ENCODE data around the gene ESF1. TPM values are rescaled to one million over a fixed set of nuclear protein-coding genes. Genes with fewer than 3 reads are reported as not detected.

The ESF1 gene, protein sequence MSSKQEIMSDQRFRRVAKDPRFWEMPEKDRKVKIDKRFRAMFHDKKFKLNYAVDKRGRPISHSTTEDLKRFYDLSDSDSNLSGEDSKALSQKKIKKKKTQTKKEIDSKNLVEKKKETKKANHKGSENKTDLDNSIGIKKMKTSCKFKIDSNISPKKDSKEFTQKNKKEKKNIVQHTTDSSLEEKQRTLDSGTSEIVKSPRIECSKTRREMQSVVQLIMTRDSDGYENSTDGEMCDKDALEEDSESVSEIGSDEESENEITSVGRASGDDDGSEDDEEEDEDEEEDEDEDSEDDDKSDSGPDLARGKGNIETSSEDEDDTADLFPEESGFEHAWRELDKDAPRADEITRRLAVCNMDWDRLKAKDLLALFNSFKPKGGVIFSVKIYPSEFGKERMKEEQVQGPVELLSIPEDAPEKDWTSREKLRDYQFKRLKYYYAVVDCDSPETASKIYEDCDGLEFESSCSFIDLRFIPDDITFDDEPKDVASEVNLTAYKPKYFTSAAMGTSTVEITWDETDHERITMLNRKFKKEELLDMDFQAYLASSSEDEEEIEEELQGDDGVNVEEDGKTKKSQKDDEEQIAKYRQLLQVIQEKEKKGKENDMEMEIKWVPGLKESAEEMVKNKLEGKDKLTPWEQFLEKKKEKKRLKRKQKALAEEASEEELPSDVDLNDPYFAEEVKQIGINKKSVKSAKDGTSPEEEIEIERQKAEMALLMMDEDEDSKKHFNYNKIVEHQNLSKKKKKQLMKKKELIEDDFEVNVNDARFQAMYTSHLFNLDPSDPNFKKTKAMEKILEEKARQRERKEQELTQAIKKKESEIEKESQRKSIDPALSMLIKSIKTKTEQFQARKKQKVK
- total RNA-seq (2022; extraction: Qiagen RNA extraction; ENCODE audit: low read depth), result 23.6 to 30.2 TPM (median 24.9 TPM) in 5 replicates

DNA sequence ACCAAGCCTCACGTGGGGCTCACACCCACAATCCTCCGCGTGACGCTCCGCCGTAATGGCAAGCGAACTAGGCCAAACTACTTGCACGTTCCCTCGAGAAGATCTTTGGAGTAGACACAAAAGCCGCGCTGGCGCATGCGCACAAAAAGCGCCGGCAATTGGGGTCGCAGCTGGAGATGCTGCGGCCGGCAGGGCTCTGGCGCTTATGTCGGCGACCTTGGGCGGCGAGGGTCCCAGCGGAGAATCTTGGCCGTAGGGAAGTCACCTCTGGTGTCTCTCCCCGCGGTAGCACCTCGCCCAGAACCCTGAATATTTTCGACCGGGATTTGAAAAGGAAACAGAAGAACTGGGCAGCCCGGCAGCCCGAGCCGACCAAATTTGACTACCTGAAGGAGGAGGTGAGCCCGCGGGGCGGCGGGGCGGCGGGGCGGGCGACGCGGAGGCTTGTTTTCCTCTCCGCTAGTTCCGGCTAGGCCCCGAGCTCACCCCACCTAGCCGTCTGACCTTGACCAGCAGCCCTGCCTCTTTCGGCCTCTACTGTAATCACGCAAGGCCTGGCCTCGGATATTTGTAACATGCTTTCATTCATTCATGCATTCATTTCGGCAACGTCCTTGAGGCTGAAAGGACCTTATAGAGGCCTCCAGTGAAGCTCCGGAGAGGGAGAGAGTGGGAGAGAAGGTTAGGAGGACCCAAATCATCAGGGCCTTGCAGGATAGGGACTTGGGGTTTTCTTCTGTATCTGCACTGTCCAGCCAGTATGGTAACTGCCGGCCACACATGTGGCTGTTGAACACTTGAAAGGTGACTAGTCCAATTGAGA, at the start of gene ESF1, which contains the start of gene NDUFAF5:
TSS of gene ESF1 (minus strand) at position 27 of the 823 bp plus-strand sequence. CDS start 1,779 bp downstream, outside the sequence.
TSS of gene NDUFAF5 (plus strand) at position 136 of the 823 bp plus-strand sequence. CDS start at position 177, 41 bp downstream.

Other genes with a start within 250 kb of the ESF1 start
- gene TASP1, start 146.0 kb downstream of the ESF1 start, total RNA-seq (2022; extraction: Qiagen RNA extraction; ENCODE audit: low read depth), result 9.5 to 11.9 TPM (median 10.5 TPM) in 5 replicates
- 30.9 to 44.3 TPM (median 34.8 TPM) in 5 replicates for gene NDUFAF5, start 109 bp upstream of the ESF1 start, total RNA-seq (2022; extraction: Qiagen RNA extraction; ENCODE audit: low read depth)
- gene SEL1L2, start 205.7 kb upstream of the ESF1 start, total RNA-seq (2022; extraction: Qiagen RNA extraction; ENCODE audit: low read depth), result not detected in 5 replicates
- 0.44 to 1.6 TPM (median 0.68 TPM) in 5 replicates for gene MACROD2, start 210.6 kb upstream of the ESF1 start, total RNA-seq (2022; extraction: Qiagen RNA extraction; ENCODE audit: low read depth)

All from A549 treated with DMSO at 1 μM for 4 hours (cell line).